Measurements from ENCODE around the gene RIOK3. TPM values are rescaled to one million over a fixed set of nuclear protein-coding genes. Genes with fewer than 3 reads are reported as not detected.
"Not testable (repeated sequence)": the region's sequence is repeated elsewhere in the genome, so short reads cannot be mapped to it uniquely, and the experiment has no call there.

RIOK3 gene
- total RNA-seq, 2 donors from 2014 or later: 76.6 to 165 TPM

DNA sequence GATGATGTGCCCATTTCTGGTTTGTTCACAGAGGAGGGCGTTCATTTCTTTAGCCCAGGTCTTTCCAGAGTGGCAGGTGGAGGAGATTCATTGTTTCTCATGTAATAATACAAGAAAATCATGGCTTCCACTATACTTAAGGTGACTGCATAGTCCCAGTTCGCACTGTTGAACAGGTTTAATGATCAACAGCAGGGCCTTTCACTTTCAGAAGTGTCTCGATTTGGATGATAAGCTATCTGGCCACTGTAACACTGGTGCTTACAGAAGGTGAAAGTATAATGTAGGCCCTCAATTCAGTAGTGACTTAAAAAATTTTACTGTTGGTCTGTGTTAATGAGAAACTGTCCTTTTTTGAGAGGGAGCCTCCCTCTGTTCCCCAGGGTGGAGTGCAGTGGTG lies 51.6 kb downstream of the RIOK3 start:
- Histone ChIP-seq H3K9ac (ENCODE audit: low read depth in 2 of 2, low read length in 2 of 2) (peak overlapping the region in 1 of 2 donors; percentile 60), H3K9me3 (no peaks in the 10 kb centered on the region), H3K27ac (peak overlapping the region; percentile 93), H3K4me1 (peaks cover 10% of the 10 kb centered on the region), H3K4me3 (peak overlapping the region; percentile 98), H3K27me3 (no peaks in the 10 kb centered on the region), H3K36me3 (no peaks in the 10 kb centered on the region)
- TF ChIP-seq, protein P1, sequence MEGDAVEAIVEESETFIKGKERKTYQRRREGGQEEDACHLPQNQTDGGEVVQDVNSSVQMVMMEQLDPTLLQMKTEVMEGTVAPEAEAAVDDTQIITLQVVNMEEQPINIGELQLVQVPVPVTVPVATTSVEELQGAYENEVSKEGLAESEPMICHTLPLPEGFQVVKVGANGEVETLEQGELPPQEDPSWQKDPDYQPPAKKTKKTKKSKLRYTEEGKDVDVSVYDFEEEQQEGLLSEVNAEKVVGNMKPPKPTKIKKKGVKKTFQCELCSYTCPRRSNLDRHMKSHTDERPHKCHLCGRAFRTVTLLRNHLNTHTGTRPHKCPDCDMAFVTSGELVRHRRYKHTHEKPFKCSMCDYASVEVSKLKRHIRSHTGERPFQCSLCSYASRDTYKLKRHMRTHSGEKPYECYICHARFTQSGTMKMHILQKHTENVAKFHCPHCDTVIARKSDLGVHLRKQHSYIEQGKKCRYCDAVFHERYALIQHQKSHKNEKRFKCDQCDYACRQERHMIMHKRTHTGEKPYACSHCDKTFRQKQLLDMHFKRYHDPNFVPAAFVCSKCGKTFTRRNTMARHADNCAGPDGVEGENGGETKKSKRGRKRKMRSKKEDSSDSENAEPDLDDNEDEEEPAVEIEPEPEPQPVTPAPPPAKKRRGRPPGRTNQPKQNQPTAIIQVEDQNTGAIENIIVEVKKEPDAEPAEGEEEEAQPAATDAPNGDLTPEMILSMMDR (IDR thresholded peaks at IDR 0.05): no peak
- no peak for DNase-seq
- intact Hi-C loops (cut with DNase I): no loop called here

DNA sequence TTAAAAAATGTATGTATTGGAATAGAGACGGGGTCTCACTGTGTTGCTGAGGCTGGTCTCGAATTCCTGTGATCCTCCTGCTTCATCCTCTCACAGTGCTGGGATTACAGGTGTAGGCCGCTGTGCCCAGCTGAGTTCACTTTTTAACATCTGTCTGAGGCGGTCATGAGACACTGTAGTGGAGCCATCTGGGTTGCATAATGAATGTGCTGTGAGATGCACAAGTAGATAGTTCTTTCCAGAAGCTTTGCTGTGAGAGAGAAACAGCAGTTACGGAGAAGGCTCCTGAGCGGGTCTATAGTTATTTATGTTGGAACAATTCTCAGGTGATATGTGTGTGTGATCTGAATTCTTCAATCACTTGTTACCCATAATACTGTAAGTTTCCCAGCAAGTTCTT lies 53.3 kb downstream of the RIOK3 start:
- peaks cover 8% of the 10 kb centered on the region for H3K36me3 ChIP-seq
- no peaks in the 10 kb centered on the region for H3K9me3 ChIP-seq
- DNase-seq: no peak
- H3K27ac ChIP-seq: no peak overlapping the region
- H3K9ac ChIP-seq (ENCODE audit: low read depth in 2 of 2, low read length in 2 of 2): no peak overlapping the region
- H3K27me3 ChIP-seq: no peaks in the 10 kb centered on the region
- H3K4me1 ChIP-seq: peaks cover 10% of the 10 kb centered on the region
- intact Hi-C loops (cut with DNase I): no loop called here
- TF ChIP-seq, protein P1 (IDR thresholded peaks at IDR 0.05): no peak
- no peak overlapping the region for H3K4me3 ChIP-seq

DNA sequence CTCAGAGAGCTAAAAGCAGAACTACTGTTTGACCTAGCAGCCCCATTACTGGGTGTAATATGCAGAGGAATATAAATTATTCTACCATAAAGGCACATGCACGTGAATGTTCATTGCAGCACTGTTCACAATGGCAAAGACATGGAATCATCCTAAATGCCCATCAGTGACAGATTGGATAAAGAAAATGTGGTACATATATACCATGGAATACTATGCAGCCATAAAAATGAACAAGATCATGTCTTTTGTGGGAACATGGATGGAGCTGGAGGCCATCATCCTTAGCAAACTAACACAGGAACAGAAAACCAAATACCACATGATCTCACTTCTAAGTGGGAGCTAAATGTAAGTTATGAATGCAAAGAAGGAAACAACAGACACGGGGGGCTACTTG lies 57.8 kb downstream of the RIOK3 start:
- H3K9ac ChIP-seq (ENCODE audit: low read depth in 2 of 2, low read length in 2 of 2); H3K4me1 ChIP-seq; H3K27me3 ChIP-seq; DNase-seq; H3K4me3 ChIP-seq; H3K36me3 ChIP-seq; H3K9me3 ChIP-seq; H3K27ac ChIP-seq: not testable (repeated sequence)
- intact Hi-C loops (cut with DNase I): loop anchor here (5.0 to 10.0 kb wide), 2 partner anchors 191 to 304 kb away; no protein-coding TSS in a partner anchor

DNA sequence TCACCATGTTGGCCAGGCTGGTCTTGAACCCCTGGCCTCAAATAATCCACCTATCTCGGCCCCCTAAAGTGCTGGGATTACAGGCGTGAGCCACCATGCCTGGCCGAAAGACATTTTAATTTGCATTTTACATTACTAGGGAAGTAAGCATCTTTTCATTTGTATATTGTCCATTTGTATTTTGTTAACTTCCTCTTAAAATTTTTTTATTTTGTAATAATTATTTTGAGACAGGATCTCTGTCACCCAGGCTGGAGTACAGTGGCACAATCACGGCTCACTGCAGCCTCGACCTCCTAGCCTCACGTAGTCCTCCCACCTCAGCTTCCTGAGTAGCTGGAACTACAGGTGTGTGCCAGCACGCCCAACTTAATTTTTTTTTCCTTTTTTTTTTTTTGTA lies 59.1 kb downstream of the RIOK3 start:
- intact Hi-C loops (cut with DNase I): loop anchor here (5.0 to 10.0 kb wide), 2 partner anchors 190 to 303 kb away; no protein-coding TSS in a partner anchor
- not testable (repeated sequence) for H3K4me1 ChIP-seq; DNase-seq; H3K9me3 ChIP-seq; H3K27ac ChIP-seq; H3K36me3 ChIP-seq; H3K27me3 ChIP-seq; H3K4me3 ChIP-seq; H3K9ac ChIP-seq (ENCODE audit: low read depth in 2 of 2, low read length in 2 of 2)

DNA sequence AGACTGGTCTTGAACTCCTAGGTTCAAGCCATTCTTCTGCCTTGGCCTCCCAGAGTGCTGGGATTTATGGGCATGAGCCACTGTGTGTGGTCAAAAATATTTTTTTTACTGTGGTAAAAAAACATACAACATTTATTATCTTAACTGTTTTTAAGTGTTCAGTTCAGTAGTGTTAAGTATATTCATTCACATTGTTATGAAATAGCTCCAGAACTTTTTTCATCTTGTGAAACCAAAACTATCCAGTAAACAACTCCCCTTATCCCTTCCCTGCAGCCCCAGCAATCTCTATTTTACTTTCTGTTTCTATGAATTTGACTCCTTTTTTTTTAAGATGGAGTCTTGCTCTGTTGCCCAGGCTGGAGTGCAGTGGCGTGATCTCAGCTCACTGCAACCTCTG lies 59.6 kb downstream of the RIOK3 start:
- intact Hi-C loops (cut with DNase I): loop anchor here (5.0 to 10.0 kb wide), 2 partner anchors 190 to 302 kb away; no protein-coding TSS in a partner anchor

DNA sequence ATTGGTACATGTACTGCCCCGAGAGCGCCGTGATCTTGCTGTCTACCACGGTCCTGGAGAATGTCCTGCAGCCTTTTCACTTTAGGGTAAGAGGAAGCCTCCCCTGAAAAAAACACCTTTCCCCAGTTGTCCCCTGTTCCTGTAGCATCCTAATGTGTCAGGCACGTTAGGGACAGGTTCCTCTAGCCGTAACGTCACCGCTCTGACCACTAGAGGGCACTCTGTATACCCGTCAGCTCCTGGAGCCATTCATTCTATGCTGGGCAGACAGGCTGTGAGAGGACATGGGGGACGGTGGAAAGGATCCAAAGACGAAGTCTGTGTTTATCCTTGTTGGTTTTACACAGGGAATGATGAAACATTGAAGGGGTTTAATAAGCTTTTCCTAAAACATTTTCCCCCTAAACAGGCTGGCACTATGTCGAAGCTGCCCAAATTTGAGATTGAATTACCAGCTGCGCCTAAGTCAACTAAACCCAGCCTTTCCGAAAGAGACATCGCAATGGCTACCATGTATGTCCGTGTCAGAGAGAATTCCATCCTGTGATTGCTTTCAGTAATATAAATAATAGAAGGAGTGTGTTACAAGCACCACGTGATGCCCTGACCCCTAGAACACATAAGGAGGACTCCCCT lies 62.9 kb downstream of the RIOK3 start:
- Histone ChIP-seq H3K4me1 (no peaks in the 10 kb centered on the region), H3K9me3 (no peaks in the 10 kb centered on the region), H3K4me3 (no peak overlapping the region), H3K27me3 (no peaks in the 10 kb centered on the region), H3K27ac (no peak overlapping the region), H3K36me3 (peaks cover 7% of the 10 kb centered on the region), H3K9ac (ENCODE audit: low read depth in 2 of 2, low read length in 2 of 2) (no peak overlapping the region)
- intact Hi-C loops (cut with DNase I): loop anchor here (2.0 to 10.0 kb wide), 2 partner anchors 71 to 299 kb away; partner anchors contain the start of gene NPC1
- TF ChIP-seq, protein P1 (IDR thresholded peaks at IDR 0.05): peak; percentile 75
- DNase-seq: peak; percentile 83

More for the DNA sequence above, 59.6 kb downstream of the RIOK3 start:
- peaks cover 8% of the 10 kb centered on the region for H3K36me3 ChIP-seq
- no peaks in the 10 kb centered on the region for H3K4me1 ChIP-seq
- H3K9ac ChIP-seq (ENCODE audit: low read depth in 2 of 2, low read length in 2 of 2): no peak overlapping the region
- no peaks in the 10 kb centered on the region for H3K9me3 ChIP-seq
- TF ChIP-seq, protein P1 (IDR thresholded peaks at IDR 0.05): no peak
- H3K27ac ChIP-seq: no peak overlapping the region
- DNase-seq: no peak
- H3K4me3 ChIP-seq: no peak overlapping the region
- H3K27me3 ChIP-seq: no peaks in the 10 kb centered on the region
